Kidney (tissue), 14 donors: Measurements from ENCODE around the gene ERC2. TPM values are rescaled to one million over a fixed set of nuclear protein-coding genes. Genes with fewer than 3 reads are reported as not detected.

Source experiments
- DNase-seq, 5 donors: peaks; one replicate each; pipeline ENCODE4 v3.0.0-alpha.2; 2013 to 2020
- FAIRE-seq: peaks from 2 replicates; lab custom pipeline; 2012; peaks lifted over from hg19 to GRCh38; lab: Jason Lieb, UNC
- H3K27ac ChIP-seq, 2 donors: one replicate each; pipeline ENCODE4 v1.7.0; 2013; ENCODE audit warnings: low read depth in 2 of 2, low read length in 2 of 2, inconsistent platforms in 1 of 2
- H3K27me3 ChIP-seq: one replicate; pipeline ENCODE4 v1.7.1; 2013; ENCODE audit warnings: low read length, inconsistent platforms; ENCODE audit not compliant: control insufficient read depth, insufficient read depth
- H3K36me3 ChIP-seq, 3 donors: one replicate each; pipeline versions ENCODE4 v1.7.0 to v1.7.1; 2013; ENCODE audit warnings: low read length in 3 of 3, control low read depth in 1 of 3, inconsistent platforms in 1 of 3; ENCODE audit not compliant: insufficient read depth in 3 of 3, control insufficient read depth in 2 of 3
- H3K4me1 ChIP-seq, 3 donors: one replicate each; pipeline versions ENCODE4 v1.7.0 to v1.7.1; 2013; ENCODE audit warnings: low read length in 3 of 3, inconsistent platforms in 1 of 3, low read depth in 1 of 3; ENCODE audit not compliant: control insufficient read depth in 2 of 3, insufficient read depth in 2 of 3
- H3K4me3 ChIP-seq, 3 donors: one replicate each; pipeline versions ENCODE4 v1.7.0 to v1.8.1; 2013; ENCODE audit warnings: low read length in 3 of 3, control low read depth in 1 of 3, inconsistent platforms in 1 of 3
- H3K9ac ChIP-seq, 3 donors: one replicate each; pipeline versions ENCODE4 v1.7.0 to v1.7.1; 2013; ENCODE audit warnings: low read length in 3 of 3, control low read depth in 1 of 3, inconsistent platforms in 1 of 3
- H3K9me3 ChIP-seq, 3 donors: one replicate each; pipeline versions ENCODE4 v1.7.0 to v1.7.1; 2013; ENCODE audit warnings: low read length in 3 of 3, control low read depth in 1 of 3, inconsistent platforms in 1 of 3; ENCODE audit not compliant: control insufficient read depth in 2 of 3, insufficient read depth in 1 of 3
- intact Hi-C: fragments of 100-400 bp; cut with DNase I; formaldehyde crosslinking; loops from one replicate; pipeline ENCODE4 v1.11.1; 2022
- polyA plus RNA-seq: library from polyadenylated mRNA; stranded (reverse); fragments of 350-450 nt; fragmentation: Illumina TruSeq; extraction: RNeasy Lipid Tissue Mini Kit (QIAGEN cat#74804); gene quantifications from one replicate; pipeline ENCODE4 v1.2.3, GENCODE V29; 2014; ENCODE audit warnings: low read depth, low replicate concordance; ENCODE audit not compliant: insufficient read depth
- total RNA-seq: library from RNA; stranded (reverse); fragmentation: NEBNext Ultra II Directional; extraction: Animal tissue kit (Norgen Biotek cat#: 25700); gene quantifications from one replicate; pipeline ENCODE4 v1.2.1, GENCODE V29; 2021
- TF ChIP-seq, protein P1 (sequence below): IDR thresholded peaks from 3 replicates; pipeline ENCODE4 v1.5.1; 2012; ENCODE audit warnings: mild to moderate bottlenecking, moderate library complexity, borderline replicate concordance; ENCODE audit not compliant: insufficient read depth; ENCODE audit errors: extremely low read depth
- donor health status: control.
- donor health status: control.
- donor health status: control.
- donor health status: control.
- donor health status: control.
- donor health status: DM: yes; HTN: yes; CAD: no.
- donor health status: Normal renal cell carcinoma (clear cell type).

ERC2 gene
- total and polyA plus RNA-seq, 2 donors from 2014 or later: 0.92 to 3.8 TPM

DNA sequence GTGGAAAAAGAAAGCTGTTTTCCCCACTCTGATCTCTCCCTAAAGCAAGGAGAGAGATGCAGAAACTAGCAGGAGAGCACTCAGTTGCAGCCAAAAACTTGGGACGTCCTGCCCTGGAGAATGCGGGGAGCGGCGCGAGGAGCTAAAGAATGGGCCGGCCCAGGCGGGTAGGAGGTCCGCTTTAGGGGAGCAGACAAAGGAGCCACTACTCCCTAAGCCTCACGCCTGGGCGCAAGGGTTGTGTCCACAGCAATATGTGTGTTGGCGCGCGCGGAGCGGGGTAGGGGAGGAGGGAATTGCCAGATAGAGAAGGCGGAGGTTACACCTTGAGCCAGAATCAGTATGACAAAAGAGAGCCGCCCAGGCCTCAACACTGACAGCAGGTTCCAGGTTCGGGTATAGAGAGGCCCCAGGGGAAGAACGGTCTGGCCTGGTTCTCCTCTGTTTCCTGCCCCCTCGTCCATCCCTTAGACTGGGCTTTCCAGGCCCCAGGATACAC is 984.0 kb downstream of the ERC2 start:
- no peak for FAIRE-seq
- peak overlapping the region in 1 of 3 donors; percentile 58 for H3K4me3 ChIP-seq
- peaks cover 0 to 16% (median 4%) of the 10 kb centered on the region in 3 donors for H3K4me1 ChIP-seq
- H3K36me3 ChIP-seq: no peaks in the 10 kb centered on the region
- no peaks in the 10 kb centered on the region for H3K9me3 ChIP-seq
- intact Hi-C loops: no loop called here
- peak overlapping the region in 1 of 3 donors; percentile 49 for H3K9ac ChIP-seq
- DNase-seq: peak in 3 of 5 donors; percentile 16 to 66 (median 57)
- H3K27ac ChIP-seq: no peak overlapping the region
- no peaks in the 10 kb centered on the region for H3K27me3 ChIP-seq
- TF ChIP-seq, protein P1, sequence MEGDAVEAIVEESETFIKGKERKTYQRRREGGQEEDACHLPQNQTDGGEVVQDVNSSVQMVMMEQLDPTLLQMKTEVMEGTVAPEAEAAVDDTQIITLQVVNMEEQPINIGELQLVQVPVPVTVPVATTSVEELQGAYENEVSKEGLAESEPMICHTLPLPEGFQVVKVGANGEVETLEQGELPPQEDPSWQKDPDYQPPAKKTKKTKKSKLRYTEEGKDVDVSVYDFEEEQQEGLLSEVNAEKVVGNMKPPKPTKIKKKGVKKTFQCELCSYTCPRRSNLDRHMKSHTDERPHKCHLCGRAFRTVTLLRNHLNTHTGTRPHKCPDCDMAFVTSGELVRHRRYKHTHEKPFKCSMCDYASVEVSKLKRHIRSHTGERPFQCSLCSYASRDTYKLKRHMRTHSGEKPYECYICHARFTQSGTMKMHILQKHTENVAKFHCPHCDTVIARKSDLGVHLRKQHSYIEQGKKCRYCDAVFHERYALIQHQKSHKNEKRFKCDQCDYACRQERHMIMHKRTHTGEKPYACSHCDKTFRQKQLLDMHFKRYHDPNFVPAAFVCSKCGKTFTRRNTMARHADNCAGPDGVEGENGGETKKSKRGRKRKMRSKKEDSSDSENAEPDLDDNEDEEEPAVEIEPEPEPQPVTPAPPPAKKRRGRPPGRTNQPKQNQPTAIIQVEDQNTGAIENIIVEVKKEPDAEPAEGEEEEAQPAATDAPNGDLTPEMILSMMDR: no peak

DNA sequence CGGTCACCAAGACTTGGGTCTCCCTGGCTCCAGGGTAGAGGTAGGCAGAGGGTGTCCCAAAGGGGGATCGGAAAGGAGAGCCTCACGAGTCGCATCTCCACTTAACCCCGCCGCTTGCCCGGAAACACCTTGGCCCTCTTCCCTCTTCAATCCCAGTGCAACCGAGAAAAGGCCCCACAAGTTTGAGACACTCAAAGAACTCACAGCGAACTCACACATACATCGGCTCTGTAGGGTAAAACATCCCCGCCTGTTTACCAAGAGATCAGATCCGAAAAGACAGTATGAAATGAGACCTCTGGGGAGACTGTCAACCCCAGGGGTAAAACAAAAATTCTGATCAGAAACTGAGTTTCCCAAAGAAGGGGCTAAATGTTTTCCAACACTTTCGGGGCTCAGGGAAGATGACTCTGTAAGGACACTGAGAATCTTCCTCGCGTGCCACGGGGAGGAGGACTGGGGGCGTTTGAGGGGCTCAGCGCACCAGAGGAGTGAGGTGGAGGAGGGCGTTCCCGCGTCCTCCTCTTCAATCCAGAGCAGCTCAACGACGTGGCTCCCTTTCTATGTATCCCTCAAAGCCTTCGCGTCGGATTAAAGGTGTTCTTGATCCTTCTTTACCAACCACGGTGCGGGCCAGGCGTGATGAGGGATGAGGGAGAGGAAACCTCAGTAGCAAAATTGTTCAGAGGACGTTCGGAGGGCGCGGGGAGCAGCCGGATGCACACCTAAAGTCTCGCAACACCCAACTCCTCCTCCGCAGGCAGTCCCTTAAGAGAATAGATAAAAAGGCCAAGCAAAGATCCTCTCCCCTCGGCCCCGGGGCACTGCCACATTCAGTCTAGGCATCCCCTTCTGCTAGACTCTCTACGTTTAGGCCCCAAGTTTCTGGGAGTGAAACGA is 984.8 kb downstream of the ERC2 start:
- H3K27me3 ChIP-seq: no peaks in the 10 kb centered on the region

DNA sequence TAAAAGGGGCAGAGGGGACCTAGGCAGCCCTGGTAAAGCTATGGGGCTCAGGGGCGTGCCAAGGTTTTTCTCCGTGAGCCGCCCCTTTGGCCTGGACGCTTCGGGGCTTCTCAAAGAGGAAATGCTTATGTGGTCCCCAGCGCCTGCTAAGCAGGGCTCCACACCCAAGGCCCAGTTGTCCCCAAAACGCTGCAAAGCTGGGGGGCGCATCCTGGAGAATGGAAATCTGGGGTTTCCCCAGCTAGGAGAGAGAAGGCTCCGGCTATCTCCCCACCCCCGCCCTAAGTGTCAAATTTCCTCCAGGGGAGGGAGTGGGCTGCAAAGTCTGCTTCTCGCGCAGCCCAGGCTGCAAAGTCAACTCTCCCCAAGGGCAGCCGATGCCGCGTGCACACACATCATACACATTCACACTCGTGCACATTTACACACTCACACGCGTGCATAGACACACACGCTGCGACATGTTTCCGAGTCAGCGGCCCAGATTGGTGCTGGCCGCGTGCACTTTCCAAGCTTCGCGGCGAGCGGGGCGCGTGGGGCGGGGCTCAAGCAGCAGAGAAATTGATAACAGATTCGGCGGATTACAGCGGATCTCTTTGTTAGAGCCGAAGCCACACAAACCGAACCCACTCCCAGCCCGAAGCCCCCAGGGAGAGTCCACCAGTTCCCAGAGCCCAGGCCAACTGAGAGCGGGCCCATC is 985.6 kb downstream of the ERC2 start:
- Histone ChIP-seq H3K4me1 (peaks cover 0 to 12% (median 0%) of the 10 kb centered on the region in 3 donors), H3K4me3 (peak overlapping the region in 1 of 3 donors; percentile 35), H3K36me3 (no peaks in the 10 kb centered on the region), H3K27ac (no peak overlapping the region), H3K9ac (no peak overlapping the region), H3K27me3 (no peaks in the 10 kb centered on the region), H3K9me3 (no peaks in the 10 kb centered on the region)
- DNase-seq (peak; percentile 48 to 83 (median 61)), FAIRE-seq (no peak)
- intact Hi-C loops: no loop called here
- TF ChIP-seq, protein P1: no peak

More for the DNA sequence above, 984.8 kb downstream of the ERC2 start:
- Histone ChIP-seq H3K4me3 (peak overlapping the region in 1 of 3 donors; percentile 12), H3K9me3 (no peaks in the 10 kb centered on the region), H3K4me1 (peaks cover 0 to 13% (median 0%) of the 10 kb centered on the region in 3 donors), H3K9ac (no peak overlapping the region), H3K36me3 (no peaks in the 10 kb centered on the region), H3K27ac (no peak overlapping the region)
- TF ChIP-seq, protein P1: no peak
- FAIRE-seq (no peak), DNase-seq (peak in 3 of 5 donors; percentile 11 to 65 (median 28))
- intact Hi-C loops: no loop called here
